Measurements from ENCODE around the gene IFITM1. TPM values are rescaled to one million over a fixed set of nuclear protein-coding genes. Genes with fewer than 3 reads are reported as not detected.
"Not testable (repeated sequence)": the region's sequence is repeated elsewhere in the genome, so short reads cannot be mapped to it uniquely, and the experiment has no call there.

IFITM1 gene
- total RNA-seq, 2 donors from 2014 or later = 95.7 to 97.1 TPM

DNA sequence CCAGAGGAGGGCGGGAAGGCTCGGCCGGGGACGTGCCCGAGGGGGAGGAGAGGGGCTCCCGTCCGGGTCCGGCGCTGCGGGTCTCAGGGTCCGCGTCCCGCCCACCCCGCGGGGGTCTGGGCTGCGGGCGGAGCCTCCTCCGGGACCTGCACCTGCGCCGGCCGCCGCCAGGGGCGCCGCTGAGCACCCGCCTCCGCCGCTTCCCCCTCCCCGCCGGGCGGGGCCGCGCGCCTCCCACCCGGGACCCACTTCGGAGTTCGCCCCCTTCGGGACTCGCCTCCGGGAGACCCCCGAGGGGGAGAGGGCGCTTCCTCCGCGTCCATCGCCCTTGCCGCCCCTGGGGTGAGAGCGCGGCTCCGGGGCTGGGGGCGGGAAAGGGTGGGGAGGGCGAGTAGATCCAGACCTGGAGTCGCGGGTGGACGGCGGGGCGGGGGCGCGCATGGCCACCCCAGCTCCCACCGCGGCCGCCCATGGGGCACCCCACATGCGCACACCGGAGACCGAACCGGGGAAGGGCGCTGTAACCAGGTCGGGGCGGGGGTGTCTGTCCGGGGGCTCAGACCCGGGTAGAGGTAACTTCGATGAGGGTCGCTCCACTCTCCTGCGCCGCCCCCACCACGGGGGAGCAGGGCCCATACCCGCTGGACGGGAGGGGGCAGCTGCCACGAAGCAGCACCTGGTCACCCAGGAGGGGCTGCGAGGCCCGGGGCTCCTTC is 4.7 kb downstream of the IFITM1 start:
- H3K9me3 Mint-ChIP-seq, H3K27ac Mint-ChIP-seq, H3K27me3 Mint-ChIP-seq, H3K4me3 Mint-ChIP-seq: not testable (repeated sequence)
- H3K4me1 Mint-ChIP-seq = peaks cover 14% of the 10 kb centered on the region
- peaks cover 39% of the 10 kb centered on the region for H3K36me3 Mint-ChIP-seq (ENCODE audit: low read depth)
- peak; percentile 31 for ATAC-seq (replicated peaks)

DNA sequence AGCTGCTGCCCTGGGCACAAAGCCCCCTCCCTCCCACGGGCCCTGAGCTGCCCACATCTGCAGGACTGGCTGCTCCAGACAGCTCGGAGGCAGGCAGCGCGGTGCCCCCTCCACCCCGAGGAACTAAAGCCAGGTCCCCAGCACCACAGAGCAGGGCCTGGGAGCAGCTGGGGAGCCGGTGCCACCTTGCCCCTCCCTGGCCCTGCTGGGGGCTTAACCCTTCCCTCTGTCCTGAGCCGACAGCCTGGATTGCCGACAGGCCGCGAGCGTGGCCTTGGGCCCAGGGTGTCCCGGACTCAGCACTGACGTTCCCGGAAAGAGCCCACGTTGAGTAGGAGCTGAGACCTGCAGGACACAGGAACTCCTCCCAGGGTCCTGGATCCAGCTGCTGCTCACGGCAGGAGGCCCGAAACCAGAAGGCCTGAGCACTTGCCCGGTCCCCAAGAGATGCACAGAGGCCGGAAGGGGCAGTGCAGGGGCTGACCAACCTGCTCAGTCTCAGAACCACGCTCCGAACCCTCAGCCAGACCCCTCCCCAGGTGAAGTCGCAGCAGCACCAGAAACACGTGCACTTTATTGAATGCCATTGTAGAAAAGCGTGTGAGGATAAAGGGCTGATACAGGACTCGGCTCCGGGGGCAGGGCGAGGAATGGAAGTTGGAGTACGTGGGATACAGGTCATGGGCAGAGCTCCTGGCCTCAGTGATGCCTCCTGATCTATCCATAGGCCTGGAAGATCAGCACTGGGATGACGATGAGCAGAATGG is 5.5 kb downstream of the IFITM1 start:
- not testable (repeated sequence) for H3K27me3 Mint-ChIP-seq; H3K9me3 Mint-ChIP-seq; ATAC-seq (replicated peaks)
- Mint-ChIP-seq H3K4me3 (peak overlapping the region; percentile 63), H3K27ac (peak overlapping the region; percentile 48), H3K4me1 (peaks cover 14% of the 10 kb centered on the region), H3K36me3 (ENCODE audit: low read depth) (peaks cover 32% of the 10 kb centered on the region)

DNA sequence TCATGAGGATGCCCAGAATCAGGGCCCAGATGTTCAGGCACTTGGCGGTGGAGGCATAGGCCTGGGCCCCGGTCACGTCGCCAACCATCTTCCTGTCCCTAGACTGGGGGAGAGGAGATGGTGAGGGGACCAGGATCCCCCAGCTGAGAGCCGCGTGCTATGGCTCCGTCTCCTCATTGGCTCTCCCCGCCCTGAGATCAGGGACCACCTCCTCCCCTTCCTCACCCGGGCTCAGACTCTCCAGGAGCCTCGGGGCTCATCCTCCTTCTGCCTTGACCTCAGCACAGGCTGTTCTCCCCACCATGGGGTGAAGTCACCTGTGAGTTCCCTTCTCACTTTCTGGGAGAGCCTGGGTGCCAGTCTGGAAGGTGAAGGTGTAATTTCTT is 6.0 kb downstream of the IFITM1 start:
- Mint-ChIP-seq H3K27ac (peak overlapping the region; percentile 48), H3K4me1 (peaks cover 19% of the 10 kb centered on the region), H3K4me3 (peak overlapping the region; percentile 63), H3K36me3 (ENCODE audit: low read depth) (peaks cover 26% of the 10 kb centered on the region)
- not testable (repeated sequence) for H3K27me3 Mint-ChIP-seq; ATAC-seq (replicated peaks); H3K9me3 Mint-ChIP-seq

DNA sequence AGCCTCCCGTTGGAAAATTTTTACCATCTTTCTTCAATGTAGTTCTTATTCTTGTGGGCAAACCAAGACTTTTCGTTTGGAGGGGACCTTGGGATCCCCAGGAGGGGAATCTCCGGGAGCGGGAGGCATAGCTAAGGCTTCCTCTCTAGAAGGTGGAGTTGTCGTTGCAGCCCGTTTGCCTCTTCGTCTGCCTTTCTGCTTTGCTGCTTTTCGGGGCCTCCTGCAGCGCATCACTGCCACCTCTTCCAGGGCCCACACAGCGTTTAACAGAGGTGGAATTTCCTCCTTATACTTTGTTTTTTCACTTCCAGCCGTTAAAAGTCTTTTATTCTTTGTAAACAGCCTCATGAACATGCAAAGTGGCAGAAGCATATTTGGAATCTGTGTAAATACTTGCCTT is 10.3 kb downstream of the IFITM1 start:
- Mint-ChIP-seq H3K27me3 (no peaks in the 10 kb centered on the region), H3K4me3 (peak overlapping the region; percentile 7), H3K36me3 (ENCODE audit: low read depth) (no peaks in the 10 kb centered on the region), H3K9me3 (no peaks in the 10 kb centered on the region), H3K27ac (no peak overlapping the region), H3K4me1 (peaks cover 14% of the 10 kb centered on the region)
- no peak for ATAC-seq (replicated peaks)

DNA sequence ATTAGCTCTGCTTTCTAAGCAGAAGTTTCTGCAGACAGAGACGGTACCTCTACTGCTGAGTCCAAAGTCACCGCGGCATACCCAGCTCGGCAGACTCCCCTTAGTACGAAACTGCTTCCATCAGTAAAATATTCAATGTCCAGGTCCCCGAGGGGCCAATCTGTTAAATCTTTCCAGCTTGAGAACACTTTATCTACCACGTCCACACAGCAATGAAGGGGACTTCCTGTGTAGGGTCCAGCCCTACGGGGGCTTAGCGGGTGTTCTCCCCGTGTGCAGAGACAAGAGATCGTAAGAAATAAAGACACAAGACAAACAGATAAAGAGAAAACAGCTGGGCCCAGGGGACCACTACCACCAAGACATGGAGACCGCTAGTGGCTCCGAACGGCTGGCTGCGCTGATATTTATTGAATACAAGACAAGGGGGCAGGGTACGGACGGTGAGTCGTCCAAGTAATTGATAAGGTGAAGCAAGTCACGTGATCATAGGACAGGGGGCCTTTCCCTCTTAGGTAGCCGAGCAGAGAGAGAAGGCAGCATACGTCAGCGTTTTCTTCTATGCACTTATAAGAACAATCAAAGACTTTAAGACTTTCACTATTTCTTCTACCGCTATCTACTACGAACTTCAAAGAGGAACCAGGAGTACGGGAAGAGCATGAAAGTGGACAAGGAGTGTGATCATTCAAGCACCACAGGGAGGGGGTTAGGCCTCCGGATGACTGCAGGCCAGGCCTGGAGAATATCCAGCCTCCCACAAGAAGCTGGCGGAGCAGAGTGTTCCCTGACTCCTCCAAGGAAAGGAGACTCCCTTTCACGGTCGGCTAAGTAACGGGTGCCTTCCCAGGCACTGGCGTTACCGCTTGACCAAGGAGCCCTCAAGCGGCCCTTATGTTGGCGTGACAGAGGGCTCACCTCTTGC is 11.0 kb downstream of the IFITM1 start:
- H3K27me3 Mint-ChIP-seq; ATAC-seq (replicated peaks); H3K36me3 Mint-ChIP-seq (ENCODE audit: low read depth); H3K27ac Mint-ChIP-seq; H3K9me3 Mint-ChIP-seq: not testable (repeated sequence)
- H3K4me3 Mint-ChIP-seq = peak overlapping the region; percentile 7
- peaks cover 21% of the 10 kb centered on the region for H3K4me1 Mint-ChIP-seq

DNA sequence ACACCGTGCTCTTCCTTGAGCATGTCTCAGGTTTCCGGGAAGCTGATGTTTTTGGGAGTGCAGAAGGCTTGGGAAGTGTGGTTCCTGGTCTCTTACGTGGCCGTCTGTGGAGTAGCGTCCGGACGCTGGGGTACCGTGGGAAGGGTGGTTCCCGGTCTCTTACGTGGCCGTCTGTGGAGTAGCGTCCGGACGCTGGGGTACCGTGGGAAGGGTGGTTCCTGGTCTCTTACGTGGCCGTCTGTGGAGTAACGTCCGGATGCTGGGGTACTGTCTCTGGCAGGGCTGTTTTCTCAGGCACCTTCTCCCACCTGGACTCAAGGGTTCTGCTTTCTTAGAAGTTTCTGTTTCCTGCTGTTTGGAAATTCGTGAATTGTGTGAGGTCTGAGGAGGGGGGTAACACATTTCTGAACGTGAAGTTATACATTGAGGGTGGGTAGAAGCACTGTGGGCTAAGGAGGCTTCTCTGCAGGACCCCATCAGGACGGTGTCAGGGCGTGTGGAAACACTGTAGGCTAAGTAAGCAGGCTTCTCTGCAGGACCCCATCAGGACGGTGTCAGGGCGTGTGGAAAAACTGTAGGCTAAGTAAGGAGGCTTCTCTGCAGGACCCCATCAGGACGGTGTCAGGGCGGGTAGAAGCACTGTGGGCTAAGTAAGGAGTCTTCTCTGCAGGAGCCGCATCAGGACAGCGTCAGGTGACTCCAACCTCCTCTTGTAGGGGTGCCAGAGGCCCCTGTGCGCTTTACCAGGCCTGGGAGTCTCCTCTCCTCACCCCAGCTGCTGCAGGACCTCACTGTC is 12.2 kb downstream of the IFITM1 start:
- Mint-ChIP-seq H3K27me3 (no peaks in the 10 kb centered on the region), H3K27ac (peak overlapping the region; percentile 88), H3K4me1 (peaks cover 18% of the 10 kb centered on the region), H3K4me3 (peak overlapping the region; percentile 63), H3K36me3 (ENCODE audit: low read depth) (no peaks in the 10 kb centered on the region), H3K9me3 (no peaks in the 10 kb centered on the region)
- no peak for ATAC-seq (replicated peaks)

DNA sequence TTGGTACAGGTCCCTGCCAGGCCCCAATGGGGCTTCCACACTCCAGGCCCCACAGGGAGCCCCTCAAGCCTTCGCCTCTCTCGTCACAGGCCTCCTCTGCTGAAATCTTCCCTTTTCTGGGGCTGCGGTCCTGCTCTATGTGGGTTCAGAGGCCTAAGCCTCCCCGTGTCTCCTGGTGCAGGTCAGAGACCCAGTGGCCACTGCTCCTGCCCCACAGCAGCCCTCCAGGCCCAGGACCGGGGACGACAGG is 12.7 kb downstream of the IFITM1 start:
- H3K4me1 Mint-ChIP-seq = peaks cover 23% of the 10 kb centered on the region
- ATAC-seq (replicated peaks) = no peak
- no peaks in the 10 kb centered on the region for H3K9me3 Mint-ChIP-seq
- H3K36me3 Mint-ChIP-seq (ENCODE audit: low read depth) = no peaks in the 10 kb centered on the region
- no peaks in the 10 kb centered on the region for H3K27me3 Mint-ChIP-seq
- H3K27ac Mint-ChIP-seq = peak overlapping the region; percentile 88
- H3K4me3 Mint-ChIP-seq = peak overlapping the region; percentile 63

DNA sequence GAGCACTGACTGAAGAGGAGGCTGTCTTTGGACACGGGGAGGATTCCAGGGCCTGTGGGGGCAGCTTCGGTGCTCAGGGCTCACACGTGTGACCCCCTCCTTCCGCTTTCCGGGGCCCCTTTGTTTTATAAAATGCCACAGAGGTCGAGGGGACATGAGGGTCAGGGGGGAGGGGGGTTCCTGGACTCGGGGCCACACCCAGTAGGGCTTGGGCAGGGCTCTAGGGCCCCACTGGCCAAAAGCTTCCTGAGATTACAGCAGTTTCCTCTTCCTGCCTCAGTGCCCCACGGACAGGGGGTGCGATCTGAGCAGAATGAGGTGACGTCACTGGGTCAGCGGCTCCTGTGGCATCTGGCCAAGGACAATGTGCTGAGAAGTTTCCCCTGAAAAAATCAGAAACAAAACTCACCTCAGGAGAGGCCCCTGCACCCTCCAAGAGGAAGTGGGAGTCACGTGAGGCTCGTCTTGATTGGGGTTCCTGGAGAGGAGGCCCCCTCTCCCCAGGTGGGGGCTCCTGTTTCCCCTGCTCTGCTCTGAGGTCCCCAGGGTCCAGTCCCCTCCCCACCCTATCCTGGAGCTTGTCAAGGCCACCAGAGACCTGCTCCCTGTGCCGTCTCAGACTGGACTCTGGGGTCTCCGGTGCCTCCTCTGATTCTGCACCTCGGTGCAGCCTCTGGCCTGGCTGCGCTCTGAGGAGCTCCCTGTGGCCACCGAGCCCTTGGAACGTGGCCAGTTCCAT is 13.2 kb downstream of the IFITM1 start:
- H3K27ac Mint-ChIP-seq = peak overlapping the region; percentile 88
- H3K36me3 Mint-ChIP-seq (ENCODE audit: low read depth) = no peaks in the 10 kb centered on the region
- peaks cover 23% of the 10 kb centered on the region for H3K4me1 Mint-ChIP-seq
- peak; percentile 79 for ATAC-seq (replicated peaks)
- no peaks in the 10 kb centered on the region for H3K27me3 Mint-ChIP-seq
- H3K4me3 Mint-ChIP-seq = peak overlapping the region; percentile 63
- H3K9me3 Mint-ChIP-seq = no peaks in the 10 kb centered on the region

DNA sequence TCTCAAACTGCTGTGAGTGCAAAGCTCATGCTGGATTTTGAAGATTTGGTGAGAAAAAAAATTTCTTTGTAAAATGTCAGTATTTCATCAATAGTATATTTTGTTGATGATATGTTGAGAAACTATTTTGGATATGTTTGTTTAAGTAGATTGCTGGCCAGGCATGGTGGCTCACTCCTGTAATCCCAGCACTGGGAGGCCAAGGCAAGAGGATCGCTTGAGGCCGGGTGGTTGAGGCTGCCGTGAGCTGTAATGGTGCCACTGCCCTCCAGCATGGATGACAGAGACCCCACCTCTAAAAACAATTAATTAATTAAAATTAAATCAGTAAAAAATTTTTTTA is 13.7 kb downstream of the IFITM1 start:
- peak overlapping the region; percentile 63 for H3K4me3 Mint-ChIP-seq
- no peaks in the 10 kb centered on the region for H3K36me3 Mint-ChIP-seq (ENCODE audit: low read depth)
- H3K27ac Mint-ChIP-seq = peak overlapping the region; percentile 88
- no peak for ATAC-seq (replicated peaks)
- H3K4me1 Mint-ChIP-seq = peaks cover 23% of the 10 kb centered on the region
- H3K9me3 Mint-ChIP-seq = no peaks in the 10 kb centered on the region
- no peaks in the 10 kb centered on the region for H3K27me3 Mint-ChIP-seq

DNA sequence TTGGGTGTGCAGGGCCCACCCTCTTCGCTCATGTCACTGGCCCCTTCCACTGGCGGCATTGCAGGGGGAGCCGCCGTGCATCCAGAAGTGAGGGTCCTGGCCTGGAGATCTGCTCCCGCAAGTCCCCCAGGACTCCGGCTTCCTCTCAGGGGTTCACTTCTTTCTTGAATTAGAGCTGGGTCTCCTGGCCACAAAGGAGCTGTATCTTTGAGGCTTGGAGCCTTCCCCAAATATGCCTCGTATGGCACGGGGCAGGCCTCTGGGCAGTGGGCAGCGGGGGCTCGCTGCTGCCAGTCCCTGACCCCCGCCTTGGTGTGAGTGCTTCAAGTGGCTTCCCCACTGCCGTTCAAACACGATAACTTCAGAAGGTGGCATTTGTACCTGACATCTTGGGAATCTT is 14.2 kb downstream of the IFITM1 start:
- Mint-ChIP-seq H3K4me1 (peaks cover 23% of the 10 kb centered on the region), H3K36me3 (ENCODE audit: low read depth) (no peaks in the 10 kb centered on the region), H3K9me3 (no peaks in the 10 kb centered on the region), H3K27me3 (no peaks in the 10 kb centered on the region), H3K4me3 (no peak overlapping the region), H3K27ac (no peak overlapping the region)
- ATAC-seq (replicated peaks) = no peak

DNA sequence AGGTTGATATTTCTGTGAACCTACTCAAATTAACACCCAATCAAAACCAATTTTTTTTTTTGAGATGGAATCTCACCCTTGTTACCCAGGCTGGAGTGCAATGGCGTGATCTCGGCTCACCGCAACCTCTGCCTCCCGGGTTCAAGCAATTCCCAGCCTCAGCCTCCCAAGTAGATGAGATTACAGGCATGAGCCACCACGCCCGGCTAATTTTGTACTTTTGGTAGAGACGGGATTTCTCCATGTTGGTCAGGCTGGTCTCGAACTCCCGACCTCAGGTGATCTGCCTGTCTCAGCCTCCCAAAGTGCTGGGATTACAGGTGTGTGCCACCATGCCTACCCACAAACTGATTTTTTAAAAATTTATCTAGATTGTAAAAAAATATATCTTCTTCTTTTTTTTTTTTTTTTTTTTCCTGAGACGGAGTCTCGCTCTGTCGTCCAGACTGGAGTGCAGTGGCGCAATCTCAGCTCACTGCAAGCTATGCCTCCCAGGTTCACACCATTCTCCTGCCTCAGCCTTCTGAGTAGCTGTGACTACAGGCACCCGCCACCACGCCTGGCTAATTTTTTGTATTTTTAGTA is 14.8 kb downstream of the IFITM1 start:
- Mint-ChIP-seq H3K27ac (peak overlapping the region; percentile 62), H3K4me1 (peaks cover 23% of the 10 kb centered on the region)
- not testable (repeated sequence) for ATAC-seq (replicated peaks); H3K9me3 Mint-ChIP-seq; H3K27me3 Mint-ChIP-seq; H3K36me3 Mint-ChIP-seq (ENCODE audit: low read depth); H3K4me3 Mint-ChIP-seq

DNA sequence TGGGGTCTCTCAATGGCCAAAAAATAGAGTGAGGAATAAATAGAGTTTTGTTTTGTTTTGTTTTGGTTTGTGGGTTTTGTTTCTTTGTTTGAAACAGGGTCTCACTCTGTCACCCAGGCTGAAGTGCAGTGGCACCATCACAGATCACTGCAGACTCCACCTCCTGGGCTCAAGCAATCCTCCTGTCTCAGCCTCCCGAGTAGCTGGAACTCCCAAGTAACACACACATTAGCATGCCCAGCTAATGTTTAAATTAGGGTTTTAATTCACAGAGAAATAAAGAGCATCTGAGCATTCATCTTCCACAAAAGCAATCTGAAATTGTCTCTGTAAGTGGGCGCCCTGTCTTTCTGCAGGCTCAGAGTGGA is 16.0 kb downstream of the IFITM1 start:
- Mint-ChIP-seq H3K27ac (no peak overlapping the region), H3K27me3 (no peaks in the 10 kb centered on the region), H3K36me3 (ENCODE audit: low read depth) (no peaks in the 10 kb centered on the region), H3K4me3 (peak overlapping the region; percentile 36), H3K4me1 (peaks cover 18% of the 10 kb centered on the region), H3K9me3 (no peaks in the 10 kb centered on the region)
- ATAC-seq (replicated peaks) = no peak

DNA sequence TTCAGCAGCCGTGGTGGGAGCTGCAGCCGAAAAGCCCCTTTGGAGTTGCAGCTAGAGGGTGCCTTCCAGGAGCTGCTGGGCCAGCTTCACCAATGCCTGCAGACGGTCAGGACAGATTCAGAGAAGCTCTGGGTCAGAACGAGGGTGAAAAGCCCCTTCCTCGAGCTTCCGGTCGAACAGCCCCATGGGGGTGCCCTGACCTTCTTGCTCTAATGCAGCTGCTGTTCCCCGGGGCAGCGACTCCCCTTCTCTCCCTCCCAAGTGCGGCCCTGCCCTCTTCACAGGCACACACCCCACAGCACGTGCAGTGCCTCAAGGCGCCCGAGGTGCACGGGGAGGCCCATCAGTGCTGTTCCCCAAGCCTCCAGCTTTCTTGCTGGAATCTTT is 16.5 kb downstream of the IFITM1 start:
- Mint-ChIP-seq H3K4me1 (peaks cover 18% of the 10 kb centered on the region), H3K36me3 (ENCODE audit: low read depth) (no peaks in the 10 kb centered on the region), H3K4me3 (no peak overlapping the region), H3K27ac (no peak overlapping the region), H3K27me3 (no peaks in the 10 kb centered on the region), H3K9me3 (no peaks in the 10 kb centered on the region)
- no peak for ATAC-seq (replicated peaks)

Measured in activated T-helper 17 cell treated with anti-CD3 and anti-CD28 coated beads, Interleukin-2, amount 50 U/mL, for 72 hours (primary cell).